GM12864 (cell line): ENCODE data around the gene ITGA7.

Source experiments
- DNase-seq: peaks from one replicate; pipeline ENCODE4 v3.0.0-alpha.2; 2011; ENCODE audit warnings: low read depth
- H3K4me3 ChIP-seq: 2 replicates; pipeline ENCODE4 v1.5.1; 2011; ENCODE audit warnings: mild to moderate bottlenecking, low read depth, low read length, control low read depth
- TF ChIP-seq, protein P1 (sequence below): IDR thresholded peaks from 2 replicates; pipeline ENCODE4 v1.5.1; 2011; ENCODE audit warnings: low read depth, mild to moderate bottlenecking, moderate library complexity, low read length, control low read depth, inconsistent platforms; ENCODE audit errors: missing control alignments

The ITGA7 gene

DNA sequence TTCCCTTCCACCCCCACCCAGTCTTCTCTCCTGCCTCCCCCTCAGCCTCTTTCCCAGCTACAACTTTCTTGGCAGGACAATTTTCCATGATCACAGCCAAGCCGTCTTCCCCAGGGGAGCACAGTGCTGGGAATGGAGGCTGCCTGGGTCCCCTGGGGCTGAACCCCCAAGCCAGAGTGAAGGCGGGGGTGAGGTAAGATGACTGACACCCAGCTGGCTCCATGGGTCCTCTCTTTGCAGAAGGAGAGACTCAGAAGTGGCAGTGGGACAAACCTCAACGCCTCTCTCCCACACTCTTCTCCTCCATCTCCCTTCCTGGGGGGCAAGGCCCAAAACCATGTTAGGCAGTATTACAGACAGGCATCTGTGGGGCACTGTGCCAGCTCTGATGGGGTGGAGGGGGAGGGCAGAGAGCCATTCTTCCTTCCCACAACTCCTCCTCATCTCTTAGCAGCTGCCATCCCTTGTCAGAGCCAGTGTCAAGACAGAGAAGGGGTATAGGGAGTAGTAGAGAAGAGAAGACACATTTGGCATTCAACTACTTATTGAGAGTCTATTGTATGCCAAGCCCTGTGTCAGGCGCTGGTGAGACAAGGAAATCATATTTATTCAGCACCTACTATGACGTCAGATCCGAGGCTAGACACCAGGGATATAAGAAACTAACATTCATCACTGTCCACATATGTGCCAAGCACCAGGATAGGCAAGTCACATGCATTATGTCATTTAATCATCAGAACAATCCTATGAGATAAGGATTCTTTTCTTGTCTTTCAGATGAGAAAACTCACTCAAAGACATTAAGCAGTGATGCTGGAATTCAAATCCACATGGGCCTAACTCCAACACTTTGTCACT, 3.6 kb downstream of the ITGA7 start:
- H3K4me3 ChIP-seq, result no peak overlapping the region
- no peak for DNase-seq
- TF ChIP-seq, protein P1, sequence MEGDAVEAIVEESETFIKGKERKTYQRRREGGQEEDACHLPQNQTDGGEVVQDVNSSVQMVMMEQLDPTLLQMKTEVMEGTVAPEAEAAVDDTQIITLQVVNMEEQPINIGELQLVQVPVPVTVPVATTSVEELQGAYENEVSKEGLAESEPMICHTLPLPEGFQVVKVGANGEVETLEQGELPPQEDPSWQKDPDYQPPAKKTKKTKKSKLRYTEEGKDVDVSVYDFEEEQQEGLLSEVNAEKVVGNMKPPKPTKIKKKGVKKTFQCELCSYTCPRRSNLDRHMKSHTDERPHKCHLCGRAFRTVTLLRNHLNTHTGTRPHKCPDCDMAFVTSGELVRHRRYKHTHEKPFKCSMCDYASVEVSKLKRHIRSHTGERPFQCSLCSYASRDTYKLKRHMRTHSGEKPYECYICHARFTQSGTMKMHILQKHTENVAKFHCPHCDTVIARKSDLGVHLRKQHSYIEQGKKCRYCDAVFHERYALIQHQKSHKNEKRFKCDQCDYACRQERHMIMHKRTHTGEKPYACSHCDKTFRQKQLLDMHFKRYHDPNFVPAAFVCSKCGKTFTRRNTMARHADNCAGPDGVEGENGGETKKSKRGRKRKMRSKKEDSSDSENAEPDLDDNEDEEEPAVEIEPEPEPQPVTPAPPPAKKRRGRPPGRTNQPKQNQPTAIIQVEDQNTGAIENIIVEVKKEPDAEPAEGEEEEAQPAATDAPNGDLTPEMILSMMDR, result no peak

DNA sequence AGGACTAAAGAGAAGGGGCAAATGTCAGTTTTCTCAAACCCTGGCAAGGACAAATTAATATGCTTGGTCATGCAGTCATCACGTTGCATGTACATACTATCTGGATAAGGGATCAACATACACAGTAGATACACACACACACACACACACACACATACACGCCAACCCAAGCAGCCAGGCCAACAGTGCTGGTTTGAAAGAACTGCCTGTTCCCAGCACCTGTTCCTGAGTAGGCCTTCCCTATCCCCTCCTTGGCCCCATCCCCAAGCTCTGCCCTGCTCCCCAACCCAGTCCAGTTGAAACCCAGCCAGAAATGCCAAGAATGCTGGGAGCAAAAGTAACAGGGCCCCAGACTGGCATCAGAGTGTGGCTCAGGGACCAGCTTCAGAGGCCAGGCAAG, 4.4 kb downstream of the ITGA7 start:
- TF ChIP-seq, protein P1, result no peak
- no peak overlapping the region for H3K4me3 ChIP-seq
- DNase-seq, result no peak

DNA sequence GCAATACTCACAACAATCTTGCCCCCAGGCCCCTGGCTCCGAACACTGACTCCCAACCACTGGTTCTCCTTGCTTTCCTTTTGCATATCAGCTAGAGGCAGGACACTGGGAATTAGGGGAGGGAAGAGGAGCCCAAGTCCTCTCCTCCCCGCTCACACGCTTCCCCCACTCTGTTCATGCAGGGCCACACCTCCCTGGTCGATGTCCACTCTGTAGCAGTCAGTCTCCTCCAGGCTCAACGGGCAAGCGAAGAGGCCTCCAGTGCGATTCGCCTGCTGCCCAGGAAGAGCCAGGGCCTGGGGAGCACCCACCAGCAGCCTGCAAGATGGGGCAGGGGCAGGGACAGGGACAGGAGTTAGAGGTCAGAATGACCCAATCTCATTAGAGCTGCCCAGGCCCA, 4.8 kb downstream of the ITGA7 start:
- TF ChIP-seq, protein P1, result no peak

DNA sequence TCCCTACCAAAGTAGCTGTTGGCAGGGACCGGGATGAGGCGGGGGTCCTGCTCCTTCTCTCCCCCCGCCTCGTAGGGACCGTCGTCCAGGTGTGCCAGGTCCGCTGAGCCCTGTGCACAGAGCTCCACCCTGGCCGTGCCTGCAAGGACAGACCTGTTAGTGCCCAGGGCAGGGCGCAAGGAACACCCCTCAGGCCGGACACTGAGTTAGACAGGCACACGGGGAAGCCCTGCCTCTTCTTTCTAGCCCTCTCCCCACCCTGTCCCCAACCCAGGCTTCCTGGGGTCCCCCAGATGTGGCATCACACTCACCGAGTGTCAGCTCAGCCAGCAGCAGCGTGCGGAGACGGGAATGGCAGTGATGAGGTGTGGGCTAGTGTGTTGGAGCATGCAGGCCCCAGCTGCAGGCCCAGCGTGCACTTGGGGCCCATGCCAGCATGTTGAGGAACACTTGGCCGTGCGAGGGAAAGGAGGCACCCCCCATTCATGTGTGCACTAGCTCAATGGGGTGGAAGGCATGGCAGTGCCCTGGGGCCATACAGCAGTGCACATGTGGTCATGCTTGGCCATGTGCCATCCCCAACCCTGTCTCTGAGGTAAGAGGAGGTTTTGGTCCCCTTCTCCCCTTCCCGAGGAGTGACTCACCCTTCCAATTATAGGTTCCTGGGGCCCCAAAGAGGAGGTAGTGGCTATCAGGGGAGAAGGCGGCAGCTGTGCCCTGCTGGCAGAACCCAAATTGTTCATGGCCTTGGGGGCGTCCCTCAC, 7.3 kb downstream of the ITGA7 start:
- DNase-seq, result no peak
- TF ChIP-seq, protein P1, result no peak
- no peak overlapping the region for H3K4me3 ChIP-seq

More for the DNA sequence above, 4.8 kb downstream of the ITGA7 start:
- H3K4me3 ChIP-seq, result no peak overlapping the region
- DNase-seq, result no peak

DNA sequence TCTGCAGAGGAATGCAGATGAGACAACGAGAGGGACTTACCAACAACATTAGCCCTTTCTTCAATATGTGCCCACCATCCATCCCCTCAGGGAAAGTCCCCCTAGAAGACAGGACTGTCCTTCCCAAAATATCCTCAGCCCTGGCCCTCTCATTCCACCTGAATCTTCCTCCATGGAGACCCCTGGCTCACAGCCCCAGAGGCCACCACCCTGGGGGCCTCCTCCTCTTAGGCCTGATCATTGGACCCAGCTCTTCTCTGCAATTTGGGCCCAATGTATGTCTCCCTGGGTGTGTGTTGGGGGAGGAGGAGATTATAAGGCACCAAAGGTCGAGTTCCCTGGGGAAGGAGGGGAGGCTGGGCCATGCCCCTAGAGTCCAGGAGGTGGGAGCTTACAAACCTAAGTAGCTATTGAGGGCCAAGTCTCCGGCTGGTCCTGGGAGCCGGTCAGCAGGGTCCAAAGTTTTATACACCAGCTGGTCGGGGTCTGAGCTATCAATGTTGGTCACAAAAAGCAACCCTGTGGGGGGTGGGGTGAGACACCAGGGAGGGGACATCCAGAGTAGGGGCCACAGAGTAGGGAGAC, 8.1 kb downstream of the ITGA7 start:
- DNase-seq, result no peak
- no peak overlapping the region for H3K4me3 ChIP-seq
- TF ChIP-seq, protein P1, result no peak

DNA sequence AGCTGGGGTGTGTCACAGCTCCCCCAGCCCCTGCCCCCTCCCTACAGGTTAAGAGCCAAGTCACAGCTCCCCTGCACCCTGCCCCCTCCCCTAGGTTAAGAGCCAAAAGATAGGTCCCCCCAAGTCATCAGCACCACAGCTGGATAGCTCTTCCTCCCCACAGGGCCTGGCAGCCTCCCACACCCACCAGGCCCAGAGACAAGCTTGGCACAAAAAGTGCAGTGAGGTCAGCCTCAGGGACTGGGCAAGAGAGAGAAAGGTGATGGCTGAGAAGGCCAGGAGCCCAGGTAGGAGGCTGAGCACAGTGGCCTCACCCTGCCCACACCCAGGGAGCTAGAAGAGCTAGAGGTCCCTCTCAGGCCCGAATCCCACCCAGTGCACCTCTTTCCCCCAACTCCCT, 8.7 kb downstream of the ITGA7 start:
- TF ChIP-seq, protein P1, result no peak
- no peak for DNase-seq
- no peak overlapping the region for H3K4me3 ChIP-seq
